Effector memory CD8-positive, alpha-beta T cell (primary cell): ENCODE measurements around the gene KIAA0930.

ENCODE experiments used
- ATAC-seq: fragments of 150-1000 bp; cut with Tn5 transposase; replicated peaks from 2 replicates; pipeline ENCODE4 v1.10.0; 2021; ENCODE audit warnings: mild to moderate bottlenecking, moderate library complexity
- DNase-seq, 3 experiments: peaks; one replicate each; pipeline ENCODE4 v3.0.0; 2021
- H3K27ac Mint-ChIP-seq, 2 donors: one replicate each; pipeline ENCODE4 v1.8.0; 2022; ENCODE audit warnings: mild to moderate bottlenecking in 2 of 2, mixed read lengths in 2 of 2, moderate library complexity in 2 of 2
- H3K27me3 Mint-ChIP-seq, 2 donors: one replicate each; pipeline ENCODE4 v1.8.0; 2022; ENCODE audit warnings: mixed read lengths in 2 of 2
- H3K36me3 Mint-ChIP-seq: one replicate; pipeline ENCODE4 v1.8.0; 2022; ENCODE audit warnings: mild to moderate bottlenecking, moderate library complexity, mixed read lengths; ENCODE audit not compliant: insufficient read depth
- H3K4me1 Mint-ChIP-seq, 2 donors: one replicate each; pipeline ENCODE4 v1.8.0; 2022; ENCODE audit warnings: low read depth in 2 of 2, mixed read lengths in 2 of 2
- H3K4me3 Mint-ChIP-seq, 2 donors: one replicate each; pipeline ENCODE4 v1.8.0; 2022; ENCODE audit warnings: mild to moderate bottlenecking in 2 of 2, mixed read lengths in 2 of 2, moderate library complexity in 2 of 2
- H3K9me3 Mint-ChIP-seq, 2 donors: one replicate each; pipeline ENCODE4 v1.8.0; 2022; ENCODE audit warnings: mixed read lengths in 2 of 2

Gene KIAA0930

DNA sequence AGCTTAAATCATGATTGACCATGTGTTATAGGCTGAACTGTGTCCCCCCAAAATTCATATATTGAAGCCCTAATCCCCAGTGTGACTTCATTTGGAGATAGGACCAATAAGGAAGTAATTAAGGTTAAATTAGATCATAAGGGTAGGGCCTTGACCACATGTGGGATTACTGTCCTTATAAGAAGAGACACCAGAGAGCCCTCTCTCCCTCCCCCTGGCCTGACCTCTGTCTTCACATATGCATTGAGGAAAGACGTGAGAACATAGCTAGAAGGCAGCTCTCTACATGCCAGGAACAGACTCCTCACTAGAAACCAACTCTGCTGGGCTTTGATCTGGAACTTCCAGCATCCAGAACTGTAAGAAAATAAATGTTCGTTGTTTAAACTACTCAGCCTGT lies 90.6 kb downstream of the KIAA0930 start:
- H3K4me1 Mint-ChIP-seq: peaks cover 2 to 3% of the 10 kb centered on the region in 2 donors
- peak overlapping the region in 1 of 2 donors; percentile 80 for H3K27ac Mint-ChIP-seq
- no peaks in the 10 kb centered on the region for H3K9me3 Mint-ChIP-seq
- ATAC-seq (no peak), DNase-seq (no peak)
- no peaks in the 10 kb centered on the region for H3K27me3 Mint-ChIP-seq
- peaks cover 4% of the 10 kb centered on the region for H3K36me3 Mint-ChIP-seq
- no peak overlapping the region for H3K4me3 Mint-ChIP-seq

DNA sequence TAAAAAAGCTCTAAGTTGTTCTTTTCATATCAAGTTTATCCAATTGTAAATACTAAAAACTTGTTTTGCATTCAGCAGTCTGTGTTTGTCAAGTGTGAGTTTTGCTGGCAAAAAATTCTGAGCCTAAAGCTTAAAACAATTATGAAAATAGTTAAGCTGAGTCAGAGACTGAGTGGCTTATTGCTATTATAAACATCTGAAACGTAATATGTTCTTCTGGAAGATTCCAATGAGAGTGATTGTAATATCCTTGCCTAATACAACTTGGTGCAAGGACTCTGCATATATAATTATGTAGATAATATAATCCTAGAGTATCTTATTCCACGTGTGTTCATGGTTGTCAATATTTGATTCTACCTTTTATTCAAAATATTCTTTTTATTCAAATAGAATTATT lies 91.0 kb downstream of the KIAA0930 start:
- H3K27ac Mint-ChIP-seq: no peak overlapping the region
- no peaks in the 10 kb centered on the region for H3K9me3 Mint-ChIP-seq
- DNase-seq: no peak
- peaks cover 2 to 3% of the 10 kb centered on the region in 2 donors for H3K4me1 Mint-ChIP-seq
- ATAC-seq: no peak
- no peak overlapping the region for H3K4me3 Mint-ChIP-seq
- H3K36me3 Mint-ChIP-seq: peaks cover 4% of the 10 kb centered on the region
- H3K27me3 Mint-ChIP-seq: no peaks in the 10 kb centered on the region

DNA sequence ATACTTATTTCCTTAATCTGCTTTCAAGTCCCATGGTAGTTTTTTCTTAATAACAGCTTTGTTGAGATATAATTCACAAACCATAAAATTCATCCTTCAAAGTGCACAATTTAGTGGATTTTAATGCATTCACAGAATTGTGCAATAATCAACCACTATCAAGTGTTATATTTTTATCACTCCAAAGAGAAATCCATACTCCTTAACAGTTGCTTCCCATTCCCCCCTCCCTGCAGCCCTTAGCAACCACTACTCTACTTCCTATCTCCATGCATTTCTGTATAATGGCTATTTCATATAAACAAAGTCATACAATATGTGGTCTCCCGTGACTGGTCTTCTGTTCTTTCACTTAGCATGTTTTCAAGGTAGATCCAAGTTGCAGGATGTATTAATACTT lies 95.8 kb downstream of the KIAA0930 start:
- H3K27me3 Mint-ChIP-seq: no peaks in the 10 kb centered on the region
- H3K36me3 Mint-ChIP-seq: no peaks in the 10 kb centered on the region
- H3K4me1 Mint-ChIP-seq: no peaks in the 10 kb centered on the region
- H3K27ac Mint-ChIP-seq: no peak overlapping the region
- no peak for ATAC-seq
- H3K9me3 Mint-ChIP-seq: no peaks in the 10 kb centered on the region
- no peak overlapping the region for H3K4me3 Mint-ChIP-seq
- no peak for DNase-seq

DNA sequence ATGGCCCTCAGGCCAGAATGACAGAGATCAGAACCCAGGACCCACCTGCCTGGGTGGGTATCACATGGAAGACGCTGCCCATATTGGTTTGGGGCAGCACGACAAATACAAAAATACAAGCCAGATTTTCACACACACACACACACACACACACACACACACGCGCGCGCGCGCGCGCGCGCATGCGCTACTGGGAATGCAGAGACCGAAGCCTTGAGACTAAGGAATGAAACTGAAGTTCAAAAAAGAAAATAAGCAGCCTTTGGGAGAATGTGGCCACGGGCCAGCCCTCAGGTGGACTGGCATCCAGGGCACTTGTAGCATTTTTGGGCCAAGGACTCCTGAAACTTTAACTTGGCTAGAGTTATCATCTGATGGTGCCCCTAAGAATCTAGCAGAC lies 98.3 kb downstream of the KIAA0930 start:
- no peak for DNase-seq
- Mint-ChIP-seq H3K27ac (no peak overlapping the region), H3K9me3 (no peaks in the 10 kb centered on the region), H3K36me3 (no peaks in the 10 kb centered on the region), H3K4me1 (no peaks in the 10 kb centered on the region), H3K27me3 (no peaks in the 10 kb centered on the region), H3K4me3 (no peak overlapping the region)
- no peak for ATAC-seq
